ENCODE measurements around the gene SCLY. TPM values are rescaled to one million over a fixed set of nuclear protein-coding genes. Genes with fewer than 3 reads are reported as not detected.

Gene SCLY
- total RNA-seq, 1 experiment from 2014 or later: 28.7 TPM

DNA sequence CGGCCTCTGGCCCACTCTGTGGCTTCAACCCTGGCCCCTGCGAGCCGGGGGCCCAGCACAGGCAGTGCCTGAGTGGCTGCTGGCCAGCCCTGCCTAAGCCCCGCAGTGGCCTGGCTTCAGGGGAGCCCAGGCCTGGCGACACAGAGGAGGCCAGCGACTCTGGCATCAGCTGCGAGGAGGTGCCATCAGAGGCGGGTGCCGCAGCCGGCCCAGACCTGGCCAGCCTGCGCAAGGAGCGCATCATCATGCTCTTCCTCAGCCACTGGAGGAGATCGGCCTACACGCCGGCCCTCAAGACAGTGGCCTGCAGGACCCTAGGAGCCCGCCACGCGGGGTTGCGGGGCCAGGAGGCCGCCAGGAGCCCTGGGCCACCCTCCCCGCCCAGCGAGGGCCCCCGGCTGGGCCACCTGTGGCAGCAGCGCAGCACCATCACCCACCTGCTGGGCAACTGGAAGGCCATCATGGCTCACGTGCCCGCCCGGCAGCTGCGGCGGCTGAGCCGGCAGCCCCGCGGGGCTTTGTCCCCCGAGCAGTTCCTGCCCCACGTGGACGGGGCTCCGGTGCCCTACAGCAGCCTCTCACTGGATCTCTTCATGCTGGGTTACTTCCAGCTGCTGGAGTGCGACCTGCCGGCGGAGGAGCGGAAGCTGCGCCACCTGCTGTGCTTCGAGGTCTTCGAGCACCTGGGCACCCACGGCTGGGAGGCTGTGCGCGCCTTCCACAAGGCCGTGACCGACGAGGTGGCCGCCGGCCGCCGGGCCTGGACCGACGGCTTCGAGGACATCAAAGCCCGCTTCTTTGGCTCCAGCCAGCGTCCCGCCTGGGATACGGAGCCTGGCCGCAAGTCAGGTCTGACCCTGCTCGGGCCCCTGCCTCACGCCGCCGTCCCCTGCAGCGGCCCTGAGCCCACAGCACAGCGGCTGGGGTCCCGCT lies 70.2 kb downstream of the SCLY start:
- TF ChIP-seq POLR2AphosphoS5 (IDR thresholded peaks at IDR 0.05; ENCODE audit: low read depth, low read length) (no peak), POLR2A (IDR thresholded peaks at IDR 0.05; ENCODE audit: borderline replicate concordance, extremely low read depth, insufficient read depth, insufficient read length) (no peak), FOSL1 (IDR thresholded peaks at IDR 0.05; ENCODE audit: low read depth) (no peak), RAD21 (IDR thresholded peaks at IDR 0.05; ENCODE audit: low read depth) (no peak), CEBPB (IDR thresholded peaks at IDR 0.05; ENCODE audit: low read depth) (no peak), ZNF274 (IDR thresholded peaks at IDR 0.05; ENCODE audit: low read depth, low read length) (no peak), TCF7L2 (IDR thresholded peaks at IDR 0.05; ENCODE audit: borderline replicate concordance, extremely low read depth, insufficient read depth, insufficient read length) (no peak), SP1 (IDR thresholded peaks at IDR 0.05; ENCODE audit: low read depth) (no peak)
- TF ChIP-seq, protein P1, sequence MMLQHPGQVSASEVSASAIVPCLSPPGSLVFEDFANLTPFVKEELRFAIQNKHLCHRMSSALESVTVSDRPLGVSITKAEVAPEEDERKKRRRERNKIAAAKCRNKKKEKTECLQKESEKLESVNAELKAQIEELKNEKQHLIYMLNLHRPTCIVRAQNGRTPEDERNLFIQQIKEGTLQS (IDR thresholded peaks at IDR 0.05): no peak
- TF ChIP-seq, protein P2, sequence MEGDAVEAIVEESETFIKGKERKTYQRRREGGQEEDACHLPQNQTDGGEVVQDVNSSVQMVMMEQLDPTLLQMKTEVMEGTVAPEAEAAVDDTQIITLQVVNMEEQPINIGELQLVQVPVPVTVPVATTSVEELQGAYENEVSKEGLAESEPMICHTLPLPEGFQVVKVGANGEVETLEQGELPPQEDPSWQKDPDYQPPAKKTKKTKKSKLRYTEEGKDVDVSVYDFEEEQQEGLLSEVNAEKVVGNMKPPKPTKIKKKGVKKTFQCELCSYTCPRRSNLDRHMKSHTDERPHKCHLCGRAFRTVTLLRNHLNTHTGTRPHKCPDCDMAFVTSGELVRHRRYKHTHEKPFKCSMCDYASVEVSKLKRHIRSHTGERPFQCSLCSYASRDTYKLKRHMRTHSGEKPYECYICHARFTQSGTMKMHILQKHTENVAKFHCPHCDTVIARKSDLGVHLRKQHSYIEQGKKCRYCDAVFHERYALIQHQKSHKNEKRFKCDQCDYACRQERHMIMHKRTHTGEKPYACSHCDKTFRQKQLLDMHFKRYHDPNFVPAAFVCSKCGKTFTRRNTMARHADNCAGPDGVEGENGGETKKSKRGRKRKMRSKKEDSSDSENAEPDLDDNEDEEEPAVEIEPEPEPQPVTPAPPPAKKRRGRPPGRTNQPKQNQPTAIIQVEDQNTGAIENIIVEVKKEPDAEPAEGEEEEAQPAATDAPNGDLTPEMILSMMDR (IDR thresholded peaks at IDR 0.05 in 2 of 3, conservative IDR thresholded peaks at IDR 0.05 in 1 of 3; ENCODE audit: borderline replicate concordance in 1 of 3, insufficient read depth in 1 of 3, low read depth in 2 of 3, low read length in 2 of 3): no peak
- TF ChIP-seq, protein P3, sequence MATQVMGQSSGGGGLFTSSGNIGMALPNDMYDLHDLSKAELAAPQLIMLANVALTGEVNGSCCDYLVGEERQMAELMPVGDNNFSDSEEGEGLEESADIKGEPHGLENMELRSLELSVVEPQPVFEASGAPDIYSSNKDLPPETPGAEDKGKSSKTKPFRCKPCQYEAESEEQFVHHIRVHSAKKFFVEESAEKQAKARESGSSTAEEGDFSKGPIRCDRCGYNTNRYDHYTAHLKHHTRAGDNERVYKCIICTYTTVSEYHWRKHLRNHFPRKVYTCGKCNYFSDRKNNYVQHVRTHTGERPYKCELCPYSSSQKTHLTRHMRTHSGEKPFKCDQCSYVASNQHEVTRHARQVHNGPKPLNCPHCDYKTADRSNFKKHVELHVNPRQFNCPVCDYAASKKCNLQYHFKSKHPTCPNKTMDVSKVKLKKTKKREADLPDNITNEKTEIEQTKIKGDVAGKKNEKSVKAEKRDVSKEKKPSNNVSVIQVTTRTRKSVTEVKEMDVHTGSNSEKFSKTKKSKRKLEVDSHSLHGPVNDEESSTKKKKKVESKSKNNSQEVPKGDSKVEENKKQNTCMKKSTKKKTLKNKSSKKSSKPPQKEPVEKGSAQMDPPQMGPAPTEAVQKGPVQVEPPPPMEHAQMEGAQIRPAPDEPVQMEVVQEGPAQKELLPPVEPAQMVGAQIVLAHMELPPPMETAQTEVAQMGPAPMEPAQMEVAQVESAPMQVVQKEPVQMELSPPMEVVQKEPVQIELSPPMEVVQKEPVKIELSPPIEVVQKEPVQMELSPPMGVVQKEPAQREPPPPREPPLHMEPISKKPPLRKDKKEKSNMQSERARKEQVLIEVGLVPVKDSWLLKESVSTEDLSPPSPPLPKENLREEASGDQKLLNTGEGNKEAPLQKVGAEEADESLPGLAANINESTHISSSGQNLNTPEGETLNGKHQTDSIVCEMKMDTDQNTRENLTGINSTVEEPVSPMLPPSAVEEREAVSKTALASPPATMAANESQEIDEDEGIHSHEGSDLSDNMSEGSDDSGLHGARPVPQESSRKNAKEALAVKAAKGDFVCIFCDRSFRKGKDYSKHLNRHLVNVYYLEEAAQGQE (IDR thresholded peaks at IDR 0.05; ENCODE audit: low read depth): no peak
- DNase-seq (ENCODE audit: low read depth, low spot score) (no peak), ATAC-seq (no peak)
- Histone ChIP-seq H4K20me1 (ENCODE audit: insufficient read depth) (no peaks in the 10 kb centered on the region), H3K27ac (ENCODE audit: low read depth, low read length) (no peak overlapping the region), H2AFZ (ENCODE audit: low read depth, low read length, poor library complexity, severe bottlenecking) (no peak overlapping the region), H3K4me1 (ENCODE audit: control insufficient read depth in 1 of 2, insufficient read depth in 2 of 2, low read length in 2 of 2) (no peaks in the 10 kb centered on the region), H3K9ac (ENCODE audit: low read length) (no peak overlapping the region), H3K27me3 (ENCODE audit: insufficient read depth, low read length) (no peaks in the 10 kb centered on the region), H3K4me3 (replicated peaks in 1 of 2; ENCODE audit: low read depth in 1 of 2, low read length in 2 of 2) (no peak overlapping the region), H3K9me3 (ENCODE audit: control insufficient read depth in 1 of 2, insufficient read depth in 1 of 2, low read depth in 1 of 2, low read length in 2 of 2) (peaks cover 0 to 8% of the 10 kb centered on the region in 2 experiments; a peak in 1 of 4 replicates), H3K4me2 (ENCODE audit: low read length) (no peak overlapping the region), H3K79me2 (ENCODE audit: insufficient read depth, low read length) (no peaks in the 10 kb centered on the region), H3K9me2 (ENCODE audit: insufficient read depth) (no peaks in the 10 kb centered on the region), H3K36me3 (ENCODE audit: control insufficient read depth in 1 of 2, insufficient read depth in 2 of 2, low read length in 2 of 2) (no peaks in the 10 kb centered on the region)
- intact Hi-C loops (cut with micrococcal nuclease): no loop called here
- ChIA-PET CTCF (no interaction called here), RAD21 (ENCODE audit: low non-redundant PET in 1 of 2, low total read pairs in 2 of 2, uncharacterized antibody in 2 of 2, unreplicated experiment in 2 of 2) (no interaction called here), POLR2A (no interaction called here)
- BruUV-seq (replicated peaks): no TSS peak
